Right lobe of liver (tissue), 4 donors: ENCODE measurements around the gene CDKN1C.

Source experiments
- POLR2A ChIP-seq: fragments of 450-650 bp; IDR thresholded peaks from one replicate; pipeline ENCODE4 v1.6.1; 2017; ENCODE audit warnings: antibody characterized with exemption, mild to moderate bottlenecking
- TF ChIP-seq, protein P1 (sequence below), 4 donors: fragments of 200-600 bp in 3 of 4; fragments of 450-650 bp in 1 of 4; IDR thresholded peaks; one replicate each; pipeline versions ENCODE4 v1.5.1 to v1.8.0; 2016 to 2022; ENCODE audit warnings: antibody characterized with exemption in 4 of 4, mild to moderate bottlenecking in 2 of 4
- donor health status: DM: no; HTN: no; CAD: no.
- donor health status: DM: no; HTN: no; CAD: no.
- donor health status: DM: no; HTN: yes; CAD: no.

- no peak for TF ChIP-seq POLR2A
- TF ChIP-seq, protein P1, sequence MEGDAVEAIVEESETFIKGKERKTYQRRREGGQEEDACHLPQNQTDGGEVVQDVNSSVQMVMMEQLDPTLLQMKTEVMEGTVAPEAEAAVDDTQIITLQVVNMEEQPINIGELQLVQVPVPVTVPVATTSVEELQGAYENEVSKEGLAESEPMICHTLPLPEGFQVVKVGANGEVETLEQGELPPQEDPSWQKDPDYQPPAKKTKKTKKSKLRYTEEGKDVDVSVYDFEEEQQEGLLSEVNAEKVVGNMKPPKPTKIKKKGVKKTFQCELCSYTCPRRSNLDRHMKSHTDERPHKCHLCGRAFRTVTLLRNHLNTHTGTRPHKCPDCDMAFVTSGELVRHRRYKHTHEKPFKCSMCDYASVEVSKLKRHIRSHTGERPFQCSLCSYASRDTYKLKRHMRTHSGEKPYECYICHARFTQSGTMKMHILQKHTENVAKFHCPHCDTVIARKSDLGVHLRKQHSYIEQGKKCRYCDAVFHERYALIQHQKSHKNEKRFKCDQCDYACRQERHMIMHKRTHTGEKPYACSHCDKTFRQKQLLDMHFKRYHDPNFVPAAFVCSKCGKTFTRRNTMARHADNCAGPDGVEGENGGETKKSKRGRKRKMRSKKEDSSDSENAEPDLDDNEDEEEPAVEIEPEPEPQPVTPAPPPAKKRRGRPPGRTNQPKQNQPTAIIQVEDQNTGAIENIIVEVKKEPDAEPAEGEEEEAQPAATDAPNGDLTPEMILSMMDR (IDR thresholded peaks at IDR 0.05): no peak
These were observed 26.4 kb downstream of the CDKN1C start for GRCh38 chr11:2858995-2859698.
